AG04450 (cell line): ENCODE measurements around the gene SAP30L. TPM values are rescaled to one million over a fixed set of nuclear protein-coding genes. Genes with fewer than 3 reads are reported as not detected.

ENCODE experiments used
- CTCF ChIA-PET: fragments of 300-600, 350-600 bp; formaldehyde crosslinking; extraction: SDS; loops from one replicate; lab custom pipeline; 2022; ENCODE audit warnings: antibody characterized with exemption, inconsistent platforms; lab: Charles Lee
- POLR2A ChIA-PET: fragments of 350-600 bp; formaldehyde crosslinking; extraction: SDS; loops from one replicate; lab custom pipeline; 2021; ENCODE audit warnings: antibody characterized with exemption, inconsistent platforms; lab: Yijun Ruan, JAX
- DNase-seq: peaks from one replicate; pipeline ENCODE4 v3.0.0-alpha.2; 2011; ENCODE audit warnings: low read depth, low spot score
- H3K27ac ChIP-seq: one replicate; pipeline ENCODE4 v1.5.1; 2012; ENCODE audit warnings: low read depth, low read length, control low read depth
- H3K27me3 ChIP-seq: one replicate; pipeline ENCODE4 v1.6.0; 2012; ENCODE audit warnings: low read length; ENCODE audit not compliant: control insufficient read depth, insufficient read depth
- H3K4me3 ChIP-seq: 2 replicates; pipeline ENCODE4 v1.5.1; 2011; ENCODE audit warnings: mild to moderate bottlenecking, low read depth, low read length, control low read depth
- H3K9me3 ChIP-seq: 2 replicates; pipeline ENCODE4 v1.5.1; 2012; ENCODE audit warnings: low read length; ENCODE audit not compliant: control insufficient read depth, insufficient read depth
- polyA plus RNA-seq: library from polyadenylated mRNA; depleted of rRNA; stranded (reverse); fragments of >200 nt; gene quantifications from 2 replicates; pipeline ENCODE4 v1.2.3, GENCODE V29; 2011
- TF ChIP-seq, protein P1 (sequence below): IDR thresholded peaks from 2 replicates; pipeline ENCODE4 v1.5.1; 2011; ENCODE audit warnings: low read depth, low read length, control low read depth, inconsistent platforms

Gene SAP30L
- polyA plus RNA-seq, 1 experiment, result 51.9 TPM

DNA sequence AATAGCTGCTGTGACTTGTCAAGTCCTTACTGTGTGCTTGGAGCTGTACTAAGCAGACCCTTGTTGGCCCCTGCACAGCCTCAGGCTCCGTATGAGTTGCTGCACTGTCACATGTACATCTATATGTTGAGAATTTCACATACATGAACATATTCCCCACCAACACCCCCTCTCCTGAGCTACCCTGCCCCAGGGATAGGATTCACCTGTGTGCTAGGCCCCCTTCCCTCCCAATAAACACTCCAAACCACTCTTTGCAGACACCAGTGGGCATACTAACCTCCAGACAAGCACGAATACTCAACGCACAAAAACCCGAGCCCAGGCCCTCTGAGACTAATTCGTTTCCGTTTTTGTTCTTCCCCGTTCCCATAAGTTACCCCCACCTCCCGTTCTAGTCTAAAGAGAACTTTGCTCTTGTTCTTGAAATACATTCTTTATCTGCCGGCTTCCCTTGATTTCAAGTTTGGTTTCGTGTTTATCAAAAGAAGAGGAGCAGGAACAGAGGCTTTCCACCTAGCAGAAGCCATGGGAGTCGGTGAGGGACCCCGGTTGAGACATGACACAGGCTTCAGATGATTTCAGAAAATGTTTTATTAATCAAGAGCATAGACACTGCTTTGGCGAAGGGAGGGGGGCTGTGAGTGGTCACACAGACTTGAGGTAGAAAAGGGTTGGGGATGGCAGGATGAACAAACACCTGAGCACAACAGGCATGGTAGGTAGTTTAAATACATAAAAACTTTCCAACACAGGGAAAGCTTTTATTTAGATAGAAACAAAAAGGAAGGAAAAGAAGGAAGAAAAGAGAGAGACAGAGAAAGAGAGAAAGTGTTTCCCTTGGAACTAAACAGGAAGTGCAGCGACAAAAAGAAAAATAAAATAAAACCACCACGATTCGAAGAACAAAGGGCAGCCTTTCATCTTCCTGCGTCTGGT, 28.9 kb downstream of the SAP30L start:
- TF ChIP-seq, protein P1, sequence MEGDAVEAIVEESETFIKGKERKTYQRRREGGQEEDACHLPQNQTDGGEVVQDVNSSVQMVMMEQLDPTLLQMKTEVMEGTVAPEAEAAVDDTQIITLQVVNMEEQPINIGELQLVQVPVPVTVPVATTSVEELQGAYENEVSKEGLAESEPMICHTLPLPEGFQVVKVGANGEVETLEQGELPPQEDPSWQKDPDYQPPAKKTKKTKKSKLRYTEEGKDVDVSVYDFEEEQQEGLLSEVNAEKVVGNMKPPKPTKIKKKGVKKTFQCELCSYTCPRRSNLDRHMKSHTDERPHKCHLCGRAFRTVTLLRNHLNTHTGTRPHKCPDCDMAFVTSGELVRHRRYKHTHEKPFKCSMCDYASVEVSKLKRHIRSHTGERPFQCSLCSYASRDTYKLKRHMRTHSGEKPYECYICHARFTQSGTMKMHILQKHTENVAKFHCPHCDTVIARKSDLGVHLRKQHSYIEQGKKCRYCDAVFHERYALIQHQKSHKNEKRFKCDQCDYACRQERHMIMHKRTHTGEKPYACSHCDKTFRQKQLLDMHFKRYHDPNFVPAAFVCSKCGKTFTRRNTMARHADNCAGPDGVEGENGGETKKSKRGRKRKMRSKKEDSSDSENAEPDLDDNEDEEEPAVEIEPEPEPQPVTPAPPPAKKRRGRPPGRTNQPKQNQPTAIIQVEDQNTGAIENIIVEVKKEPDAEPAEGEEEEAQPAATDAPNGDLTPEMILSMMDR, result no peak
- POLR2A ChIA-PET, result no interaction called here
- H3K4me3 ChIP-seq, result no peak overlapping the region
- CTCF ChIA-PET, result interaction anchor here (1.8 kb wide), 1 partner anchor 8 kb away, joined by 7 read pairs; no protein-coding TSS in a partner anchor
- no peak overlapping the region for H3K27ac ChIP-seq
- peaks cover 7% of the 10 kb centered on the region; the same call in 1 of the 2 replicates for H3K9me3 ChIP-seq
- H3K27me3 ChIP-seq, result peaks cover 98% of the 10 kb centered on the region
- no peak for DNase-seq

DNA sequence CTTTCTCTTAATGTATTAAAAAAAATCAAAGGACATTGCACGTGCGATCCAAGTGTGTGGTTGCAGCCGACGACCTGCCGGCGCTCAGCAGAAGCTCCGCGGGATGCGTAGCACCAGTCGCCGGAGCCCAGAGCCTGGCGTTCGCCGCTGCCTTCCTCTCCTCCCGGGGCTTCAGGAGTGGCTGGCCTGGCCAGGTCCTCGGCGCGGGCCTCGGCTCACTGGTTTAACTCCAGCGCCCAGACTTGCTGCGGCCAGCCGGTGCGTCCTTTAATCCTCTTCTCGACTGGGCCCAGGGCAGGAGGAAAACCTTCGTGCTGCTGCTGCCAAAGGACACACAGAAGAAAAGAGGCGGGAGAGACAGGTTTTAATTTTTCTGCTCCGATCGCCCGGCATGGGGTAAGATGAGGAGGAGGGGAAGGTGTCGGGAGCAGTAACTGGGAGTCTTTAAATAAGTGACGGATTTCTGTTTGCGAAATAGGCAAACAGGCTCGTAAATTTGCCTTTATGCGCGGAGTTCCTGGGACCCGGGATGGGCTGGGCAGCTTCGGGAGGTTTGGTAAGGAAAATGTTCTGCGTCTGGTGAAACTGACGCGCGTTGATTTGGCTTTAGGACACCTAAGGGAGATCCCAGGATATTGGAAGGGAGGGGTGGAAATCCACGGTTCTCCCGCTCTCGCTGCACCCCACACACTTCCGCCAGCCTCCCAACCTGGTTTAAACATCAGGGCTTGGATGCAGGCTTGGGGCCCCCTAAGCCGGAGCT, 30.0 kb downstream of the SAP30L start:
- no peak overlapping the region for H3K4me3 ChIP-seq
- CTCF ChIA-PET, result interaction anchor here (1.8 kb wide), 1 partner anchor 10 kb away, joined by 7 read pairs; no protein-coding TSS in a partner anchor
- DNase-seq, result no peak
- POLR2A ChIA-PET, result no interaction called here
- TF ChIP-seq, protein P1, result no peak
- no peak overlapping the region for H3K27ac ChIP-seq
- H3K9me3 ChIP-seq, result peaks cover 7% of the 10 kb centered on the region; the same call in 1 of the 2 replicates
- H3K27me3 ChIP-seq, result peaks cover 99% of the 10 kb centered on the region

DNA sequence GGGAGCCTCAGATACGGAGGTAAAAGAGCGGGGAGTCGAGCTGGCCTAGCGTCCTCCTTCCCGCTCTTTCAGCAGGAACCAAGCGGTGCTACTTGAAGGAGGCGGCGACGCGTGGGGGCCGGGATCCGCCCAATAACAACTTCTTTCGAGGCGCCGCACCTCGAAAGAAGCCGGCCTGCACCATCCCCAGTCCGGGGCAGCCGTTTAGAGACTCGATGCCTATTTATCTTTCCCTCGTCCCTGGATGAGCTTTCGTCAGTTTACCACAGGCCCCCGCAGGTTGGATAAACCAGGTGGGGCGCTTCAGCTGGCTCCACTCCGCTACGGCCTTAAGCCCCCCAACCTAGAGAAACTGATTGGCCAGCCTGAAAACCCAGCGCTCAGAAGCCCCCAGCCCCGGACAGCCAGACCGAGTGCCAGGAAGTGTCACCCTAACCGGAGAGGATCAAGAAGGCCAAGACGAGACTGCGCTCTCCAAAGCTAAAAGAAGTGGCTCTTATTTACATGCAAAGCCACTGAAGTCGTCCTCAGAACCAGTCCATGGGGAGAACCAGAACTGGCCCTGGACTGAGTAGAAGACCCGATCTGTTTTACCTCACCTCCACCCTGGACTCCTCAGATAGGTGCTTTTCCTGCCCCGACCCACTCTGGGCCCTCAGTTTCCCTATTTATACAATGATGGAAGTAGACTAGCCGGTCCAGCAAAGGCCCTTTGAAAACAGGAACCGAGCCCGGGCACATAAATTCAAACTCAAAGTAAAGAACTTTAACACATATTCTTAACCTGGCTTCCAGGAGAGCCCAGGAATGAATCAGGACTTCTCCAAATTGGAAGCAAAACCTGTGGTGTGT, 30.8 kb downstream of the SAP30L start:
- ChIA-PET POLR2A (no interaction called here), CTCF (interaction anchor here (1.8 kb wide), 1 partner anchor 10 kb away, joined by 7 read pairs; no protein-coding TSS in a partner anchor)
- Histone ChIP-seq H3K4me3 (no peak overlapping the region), H3K27me3 (peaks cover 99% of the 10 kb centered on the region), H3K9me3 (peaks cover 7% of the 10 kb centered on the region; the same call in 1 of the 2 replicates), H3K27ac (no peak overlapping the region)
- DNase-seq, result no peak
- TF ChIP-seq, protein P1, result no peak

DNA sequence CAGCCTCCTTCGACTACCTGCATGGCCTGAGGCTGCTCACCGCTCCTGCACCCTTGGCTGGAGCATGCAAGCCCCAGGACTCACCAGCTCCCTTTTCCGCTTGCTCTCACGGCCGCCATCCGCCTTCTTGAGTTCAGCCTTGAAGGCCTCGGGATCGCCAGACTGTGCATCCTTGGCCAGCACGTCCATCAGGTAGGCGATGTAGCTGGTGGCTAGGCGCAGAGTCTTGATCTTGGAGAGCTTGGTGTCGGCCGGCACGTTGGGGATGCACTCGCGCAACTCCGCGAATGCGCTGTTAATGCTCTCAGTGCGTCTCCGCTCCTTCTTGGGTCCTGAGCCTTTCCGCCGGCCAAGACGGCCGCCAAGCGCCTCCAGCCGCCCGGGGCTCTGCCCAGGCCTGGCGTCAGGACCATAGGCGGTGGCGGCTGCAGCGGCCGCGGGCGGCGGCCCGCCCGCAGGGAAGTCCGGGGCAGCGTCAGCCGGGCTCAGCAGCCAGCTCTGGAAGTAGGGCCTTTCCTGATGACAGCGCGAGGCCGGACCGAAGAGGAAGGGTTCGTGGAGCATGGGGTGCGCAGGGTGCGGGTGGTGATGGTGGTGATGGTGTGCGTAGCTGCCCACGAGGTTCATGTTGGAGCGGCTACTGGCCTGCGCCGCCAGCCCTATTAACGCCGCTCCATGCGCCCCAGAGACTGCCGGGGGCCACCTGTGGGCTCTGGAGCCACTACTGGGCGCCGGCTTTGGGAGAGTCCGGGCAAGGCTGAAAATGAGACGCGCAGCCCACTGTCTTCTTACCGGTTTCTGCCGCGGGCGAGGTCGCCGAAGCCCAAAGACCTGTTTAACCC, 31.8 kb downstream of the SAP30L start:
- POLR2A ChIA-PET, result no interaction called here

More for the DNA sequence above, 31.8 kb downstream of the SAP30L start:
- H3K9me3 ChIP-seq, result peaks cover 7% of the 10 kb centered on the region; the same call in 1 of the 2 replicates
- CTCF ChIA-PET, result no interaction called here
- TF ChIP-seq, protein P1, result no peak
- no peak for DNase-seq
- H3K27ac ChIP-seq, result no peak overlapping the region
- H3K27me3 ChIP-seq, result peaks cover 99% of the 10 kb centered on the region
- no peak overlapping the region for H3K4me3 ChIP-seq
